GM08714 (cell line): ENCODE measurements around the gene TSPY4.
"Not testable (repeated sequence)": the region's sequence is repeated elsewhere in the genome, so short reads cannot be mapped to it uniquely, and the experiment has no call there.

ENCODE experiments used
- H3K4me3 ChIP-seq: fragments of 200-500 bp; sonication (Bioruptor generic); 2 replicates; pipeline ENCODE4 v1.5.1; 2014; ENCODE audit warnings: mild to moderate bottlenecking, low read length, inconsistent platforms
- ZNF274 ChIP-seq: IDR thresholded peaks from 2 replicates; pipeline ENCODE4 v1.6.1; 2012; ENCODE audit warnings: mild to moderate bottlenecking, low read depth, low read length

TSPY4 gene

GRCh38 chrY:9337164-9337563, at the start of gene TSPY4:
Gene TSPY4, plus strand, starts transcription at chrY:9337464. Its CDS starts 46 bp downstream, at chrY:9337510.
- not testable (repeated sequence) for H3K4me3 ChIP-seq

GRCh38 chrY:9320996-9321395, 16.3 kb upstream of the TSPY4 start:
- TF ChIP-seq ZNF274: no peak
- H3K4me3 ChIP-seq: no peak overlapping the region

GRCh38 chrY:9357497-9357896, 20.2 kb downstream of the TSPY4 start, which contains the start of gene TSPY8:
Gene TSPY8, plus strand, starts transcription at chrY:9357797. Its CDS starts 46 bp downstream, at chrY:9357843.
- not testable (repeated sequence) for H3K4me3 ChIP-seq
